CD4-positive, alpha-beta T cell treated with Interleukin-2 at 100 ng/mL for 4 hours (primary cell): ENCODE results near the gene PKN1.
"Not testable (repeated sequence)": the region's sequence is repeated elsewhere in the genome, so short reads cannot be mapped to it uniquely, and the experiment has no call there.

ENCODE experiments used
- DNase-seq: peaks from one replicate; pipeline ENCODE4 v3.0.0-alpha.2; 2020; ENCODE audit warnings: low spot score

Gene PKN1

DNA sequence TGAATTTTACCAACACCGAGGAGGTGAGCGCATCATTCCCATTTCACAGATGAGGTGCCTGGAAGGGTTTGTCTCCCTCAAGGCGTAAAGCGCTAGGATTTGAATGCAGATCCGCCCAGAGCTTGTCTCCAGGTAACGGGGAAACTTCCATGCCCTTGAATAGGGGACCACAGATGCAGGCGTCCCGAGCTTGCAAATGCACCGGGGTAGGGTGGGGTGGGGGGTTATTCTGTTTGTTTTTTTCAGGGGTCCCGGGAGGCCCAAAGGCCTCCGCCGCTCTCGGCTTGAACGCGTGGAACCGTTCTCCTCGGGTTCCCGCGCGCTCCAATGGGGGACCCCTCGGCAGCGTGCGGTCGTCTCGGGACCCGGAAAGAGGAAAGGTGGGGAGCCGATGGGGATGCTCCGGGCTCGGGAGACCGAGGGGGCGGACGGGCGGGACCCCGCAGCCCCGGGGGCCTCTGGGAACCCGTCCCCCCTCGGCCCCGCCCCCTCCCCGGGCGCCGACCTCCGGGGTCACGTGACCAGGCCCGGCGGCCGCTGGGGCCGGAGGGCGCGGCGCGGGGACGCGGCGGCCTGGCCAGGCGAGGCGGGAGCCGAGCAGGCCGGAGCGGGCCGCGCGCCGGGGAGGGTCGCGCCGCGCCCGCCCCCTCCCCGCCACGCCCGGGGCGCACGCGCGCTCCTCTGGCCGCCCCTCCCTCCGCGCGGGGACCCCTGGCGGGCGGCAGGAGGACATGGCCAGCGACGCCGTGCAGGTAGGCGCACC lies at the start of gene PKN1:
Gene PKN1 (plus strand): TSS at position 516 of the 763 bp plus-strand sequence. CDS start 216 bp downstream, at position 732.
- DNase-seq, result peak; percentile 35

DNA sequence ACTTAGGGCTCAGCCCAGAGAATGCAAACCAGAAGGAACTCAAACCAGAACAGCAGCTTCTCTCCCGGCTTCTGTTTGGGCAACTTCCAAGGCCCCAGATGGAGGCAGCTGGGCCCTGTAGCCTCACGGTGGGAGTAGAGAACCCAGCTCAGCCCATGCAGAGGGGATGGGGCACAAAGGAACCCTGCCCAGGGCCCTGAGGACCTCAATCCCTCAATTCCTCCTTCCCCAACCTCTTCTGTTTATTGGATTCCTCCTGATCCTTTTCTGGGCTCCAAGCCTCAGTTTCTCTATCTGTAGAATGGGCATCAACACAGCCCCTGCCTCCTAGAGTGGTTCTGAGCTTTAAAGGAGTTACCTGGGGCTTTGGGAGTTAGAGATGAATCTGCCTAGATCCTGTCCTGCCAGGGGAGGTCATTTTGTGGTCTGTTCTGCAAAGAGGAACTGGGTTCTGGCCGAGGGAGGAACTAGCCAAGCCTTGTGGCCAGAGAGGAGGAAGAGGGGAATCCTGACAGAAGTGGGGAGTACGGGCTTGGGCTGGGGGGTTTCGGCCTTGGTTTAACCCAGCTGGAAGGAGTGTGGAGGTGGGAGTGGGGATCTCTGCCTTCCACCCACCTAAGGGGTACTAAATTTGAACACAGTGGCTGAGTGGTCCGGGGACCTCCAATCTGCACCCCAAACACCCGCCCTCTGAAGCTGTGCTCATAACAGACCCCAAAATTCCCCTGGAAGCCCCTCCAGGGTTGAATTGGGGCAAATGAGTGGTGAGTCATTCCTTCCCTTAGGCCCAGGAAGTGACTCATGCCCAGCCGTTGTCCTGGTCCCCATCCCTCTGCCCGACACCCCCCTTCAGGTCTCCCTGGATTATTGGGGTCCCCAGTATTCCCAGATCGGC lies 49.2 kb upstream of the PKN1 start:
- peak; percentile 79 for DNase-seq

- DNase-seq, result peak; percentile 42
Observed at GRCh38 chr19:14385492-14385891, 47.6 kb upstream of the PKN1 start.

DNA sequence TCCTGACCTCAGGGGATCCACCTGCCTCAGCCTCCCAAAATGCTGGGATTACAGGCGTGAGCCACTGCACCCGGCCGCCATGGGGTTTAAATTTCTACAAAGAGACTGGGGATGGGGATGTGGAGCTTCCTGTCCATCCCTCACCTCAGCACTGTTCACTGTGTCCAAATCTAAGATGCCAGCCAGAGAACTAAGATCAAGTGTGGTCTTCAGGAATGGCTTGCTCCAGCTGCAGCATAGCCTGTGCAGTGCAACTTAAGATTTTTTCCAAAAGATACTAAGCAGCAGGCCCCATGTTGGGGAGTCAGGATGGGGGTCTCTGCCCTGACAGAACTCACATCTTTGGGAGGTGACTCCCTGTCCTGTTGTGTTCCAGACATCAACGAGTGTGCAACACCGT lies 42.6 kb upstream of the PKN1 start:
- DNase-seq, result no peak

- no peak for DNase-seq
Observed at GRCh38 chr19:14391156-14391821, 41.8 kb upstream of the PKN1 start.

- no peak for DNase-seq
Observed at GRCh38 chr19:14393329-14393728, 39.8 kb upstream of the PKN1 start.

GRCh38 chr19:14394167-14394566 lies 38.9 kb upstream of the PKN1 start:
- DNase-seq, result no peak

GRCh38 chr19:14395262-14395661 lies 37.8 kb upstream of the PKN1 start:
- no peak for DNase-seq

DNA sequence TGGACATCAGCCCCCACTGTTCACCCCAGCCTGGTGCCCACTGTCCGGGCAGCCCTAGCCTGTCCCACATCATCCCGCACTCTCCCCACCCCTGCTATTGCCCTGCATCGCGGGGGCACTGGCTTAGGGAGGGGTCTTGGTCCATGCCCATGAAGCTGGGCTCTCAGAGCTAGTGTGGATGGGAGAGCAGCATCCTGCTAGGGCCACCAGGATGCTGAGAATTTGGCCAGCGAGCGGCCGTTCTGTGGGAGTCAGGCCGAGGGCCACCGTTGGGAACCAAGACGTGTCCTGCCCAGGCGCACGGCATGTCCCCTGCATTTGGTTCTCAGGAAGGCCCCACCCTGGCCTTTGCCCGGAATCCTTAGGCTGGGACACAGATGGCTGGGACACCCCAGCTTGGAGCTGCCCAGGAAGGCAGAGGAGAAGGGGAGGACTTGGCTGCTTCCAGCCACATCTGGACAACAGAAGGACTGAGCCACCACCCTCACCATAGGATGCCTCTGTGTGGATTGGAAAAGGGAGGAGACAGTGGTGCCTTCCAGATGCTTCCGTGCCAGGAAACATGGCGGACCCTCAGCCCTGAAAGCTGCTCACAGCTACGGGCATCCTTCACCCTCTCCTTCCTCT lies 37.3 kb upstream of the PKN1 start:
- DNase-seq, result no peak

DNA sequence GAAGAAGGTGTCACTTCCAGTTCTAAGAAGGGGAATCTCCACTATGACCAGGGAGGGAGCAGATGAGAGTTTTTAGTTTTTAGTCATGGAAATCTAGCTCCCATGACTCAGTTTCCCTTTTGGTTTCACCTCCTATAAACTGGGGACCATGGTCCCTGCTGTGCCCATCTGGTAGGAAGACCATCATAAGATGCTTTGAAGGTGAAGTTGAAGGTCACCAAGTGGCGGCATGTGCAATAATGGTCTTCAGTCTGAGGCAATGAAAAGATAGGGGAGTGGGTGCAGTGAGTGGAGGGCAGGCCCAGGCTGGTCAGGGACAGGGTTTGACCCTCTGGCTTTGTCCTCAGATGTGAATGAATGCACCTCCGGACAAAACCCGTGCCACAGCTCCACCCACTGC lies 36.4 kb upstream of the PKN1 start:
- DNase-seq, result not testable (repeated sequence)

DNA sequence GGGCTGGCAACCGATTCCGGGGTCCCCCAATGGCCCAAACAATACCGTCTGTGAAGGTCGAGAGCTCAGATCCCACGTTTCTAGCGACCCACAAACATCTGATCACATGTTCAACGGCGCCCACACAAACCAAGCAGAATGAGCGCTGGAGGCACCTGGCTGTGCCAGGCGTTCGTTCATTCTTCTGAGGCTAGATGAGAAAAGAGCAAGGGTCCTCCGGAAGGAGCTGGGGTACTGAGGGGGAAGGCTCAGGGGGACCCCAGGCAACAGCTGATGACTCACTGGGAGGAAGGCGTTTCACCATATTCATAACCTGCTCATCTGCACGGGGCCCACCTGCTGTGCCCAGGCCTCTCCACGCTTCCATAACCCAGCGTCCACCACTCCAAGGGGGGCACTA lies 35.9 kb upstream of the PKN1 start:
- DNase-seq, result not testable (repeated sequence)

DNA sequence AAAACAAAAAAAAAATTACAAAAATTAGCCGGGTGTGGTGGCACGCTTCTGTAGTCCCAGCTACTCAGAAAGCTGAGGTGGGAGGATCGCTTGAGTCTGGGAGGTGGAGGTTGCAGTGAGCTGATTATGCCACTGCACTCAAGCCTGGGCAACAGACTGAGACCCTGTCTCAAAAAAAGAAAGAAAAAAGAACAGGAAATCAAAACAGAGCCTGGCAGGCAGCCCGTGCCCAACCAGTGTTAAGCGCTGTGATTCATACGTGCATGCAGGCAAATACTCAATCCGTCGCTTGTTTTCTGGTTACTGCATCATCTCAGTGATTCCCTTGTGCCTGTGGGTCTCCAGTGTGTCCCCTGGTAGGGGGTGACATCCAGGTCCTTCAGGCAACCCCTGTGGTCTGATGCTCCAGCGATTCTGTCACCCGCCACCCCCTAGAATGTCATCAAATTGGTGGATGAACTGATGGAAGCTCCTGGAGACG lies 32.1 kb upstream of the PKN1 start:
- no peak for DNase-seq

- no peak for DNase-seq
Observed at GRCh38 chr19:14401468-14402195, 31.5 kb upstream of the PKN1 start.

- peak; percentile 12 for DNase-seq
Observed at GRCh38 chr19:14402332-14403144, 30.6 kb upstream of the PKN1 start.

- DNase-seq, result peak; percentile 0
Observed at GRCh38 chr19:14403145-14403930, 29.8 kb upstream of the PKN1 start.

DNA sequence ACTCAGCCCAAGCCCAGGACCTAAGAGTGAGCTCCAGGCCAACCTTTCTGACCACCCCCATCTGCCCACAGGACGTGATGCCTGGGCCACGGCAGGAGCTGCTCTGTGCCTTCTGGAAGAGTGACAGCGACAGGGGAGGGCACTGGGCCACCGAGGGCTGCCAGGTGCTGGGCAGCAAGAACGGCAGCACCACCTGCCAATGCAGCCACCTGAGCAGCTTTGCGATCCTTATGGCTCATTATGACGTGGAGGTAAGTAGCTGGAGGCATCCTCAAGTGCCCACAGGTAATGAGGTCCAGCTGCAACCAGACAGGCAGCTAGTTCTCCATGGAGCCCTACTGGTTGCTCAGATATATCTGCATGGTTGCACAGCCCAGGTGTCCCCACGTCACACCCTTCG lies 28.8 kb upstream of the PKN1 start:
- DNase-seq, result peak; percentile 3

DNA sequence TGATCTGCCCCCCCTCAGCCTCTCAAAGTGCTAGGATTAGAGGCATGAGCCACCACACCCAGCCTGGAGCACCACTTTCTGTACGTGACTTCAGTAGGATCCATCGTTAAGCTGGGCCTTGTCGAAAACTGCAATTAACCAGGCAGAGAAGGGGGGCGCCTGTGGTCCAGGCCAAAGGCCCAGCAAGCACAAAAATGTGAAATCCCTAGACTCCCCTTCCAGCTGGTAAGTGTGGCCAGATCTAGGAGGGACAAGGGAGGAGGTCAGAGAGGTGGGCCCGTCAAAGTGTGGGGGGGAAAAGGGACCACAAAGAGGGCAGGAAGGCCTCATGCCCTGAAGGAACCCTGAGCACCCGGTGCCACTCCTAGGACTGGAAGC lies 27.7 kb upstream of the PKN1 start:
- peak; percentile 12 for DNase-seq

DNA sequence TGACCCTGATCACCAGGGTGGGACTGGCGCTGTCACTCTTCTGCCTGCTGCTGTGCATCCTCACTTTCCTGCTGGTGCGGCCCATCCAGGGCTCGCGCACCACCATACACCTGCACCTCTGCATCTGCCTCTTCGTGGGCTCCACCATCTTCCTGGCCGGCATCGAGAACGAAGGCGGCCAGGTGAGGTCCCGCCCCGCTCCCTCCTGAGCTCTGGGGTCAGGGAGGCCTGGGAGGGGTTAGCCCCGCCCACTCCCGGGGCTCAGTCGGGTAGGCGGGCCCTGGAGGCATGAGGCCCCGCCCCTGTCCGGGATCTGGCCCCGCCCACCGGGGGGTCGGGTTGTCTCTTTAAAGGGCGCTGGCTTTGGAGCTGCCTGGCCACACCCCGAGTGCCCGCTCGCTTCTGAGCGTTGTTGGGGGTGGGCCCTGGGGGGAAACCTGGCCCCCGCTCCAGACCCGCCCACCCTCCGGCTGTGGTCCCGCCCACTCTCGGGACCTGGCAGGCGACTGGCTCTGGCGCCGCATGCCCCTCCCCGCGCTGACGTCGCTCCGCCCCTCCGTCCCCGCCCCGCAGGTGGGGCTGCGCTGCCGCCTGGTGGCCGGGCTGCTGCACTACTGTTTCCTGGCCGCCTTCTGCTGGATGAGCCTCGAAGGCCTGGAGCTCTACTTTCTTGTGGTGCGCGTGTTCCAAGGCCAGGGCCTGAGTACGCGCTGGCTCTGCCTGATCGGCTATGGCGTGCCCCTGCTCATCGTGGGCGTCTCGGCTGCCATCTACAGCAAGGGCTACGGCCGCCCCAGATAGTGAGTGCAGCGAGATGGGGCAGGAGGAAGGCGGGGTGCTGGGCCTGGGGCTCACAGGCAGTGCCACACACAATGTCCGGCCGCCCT lies 27.1 kb upstream of the PKN1 start:
- peak; percentile 87 for DNase-seq
